Measurements from ENCODE around the gene SPDYA. TPM values are rescaled to one million over a fixed set of nuclear protein-coding genes. Genes with fewer than 3 reads are reported as not detected.

SPDYA gene
- total RNA-seq, 1 experiment from 2014 or later = 0.87 TPM

DNA sequence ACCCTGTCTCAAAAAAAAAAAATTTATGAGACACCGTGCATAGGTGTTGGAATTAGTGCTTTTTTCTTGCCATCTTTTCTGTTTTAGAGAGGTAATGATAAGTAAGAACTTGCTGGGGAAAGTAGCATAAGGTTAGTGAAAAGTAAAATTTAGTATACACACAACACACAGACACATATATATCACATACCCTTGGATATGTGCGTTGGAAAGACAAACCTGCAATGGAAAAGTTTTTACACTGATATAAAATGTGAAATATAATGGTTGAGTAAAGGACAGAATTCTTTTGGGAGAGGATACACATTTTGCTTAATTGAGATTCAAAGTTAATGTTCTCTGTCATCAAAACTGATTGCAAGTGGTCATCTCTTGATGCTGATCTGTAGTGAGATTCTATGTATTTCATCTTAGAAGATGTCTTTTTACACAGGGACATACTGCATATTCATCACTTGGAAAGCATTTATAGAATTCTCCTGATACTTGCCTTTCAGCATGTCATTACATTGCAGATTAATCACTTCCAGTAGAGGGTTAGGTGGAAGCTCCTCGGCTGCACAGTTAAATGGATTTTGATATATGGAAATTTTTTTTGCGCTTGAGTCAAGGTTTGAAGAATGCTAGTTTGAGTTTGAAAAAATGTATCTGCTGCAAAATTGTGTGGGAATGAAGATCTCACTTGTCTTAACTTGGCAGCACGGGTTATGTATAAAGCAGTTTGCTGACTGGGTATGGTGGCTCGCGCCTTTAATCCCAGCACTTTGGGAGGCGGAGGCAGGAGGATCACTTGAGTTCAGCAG is 45.5 kb upstream of the SPDYA start:
- in situ Hi-C loops (cut with HindIII; ENCODE audit: low pct_unique_long_range_greater_than_20kb, low sequenced_read_pairs) (no loop called here), intact Hi-C loops (cut with micrococcal nuclease; ENCODE audit: unreplicated experiment) (no loop called here)
- ChIA-PET CTCF (no interaction called here), POLR2A (no interaction called here)
- Histone ChIP-seq H3K9me3 (ENCODE audit: control insufficient read depth, insufficient read depth, low read depth, low read length) (peaks cover 2% of the 10 kb centered on the region; the same call in 1 of the 2 replicates), H3K4me3 (ENCODE audit: low read depth in 2 of 2, low read length in 2 of 2) (no peak overlapping the region), H3K4me1 (ENCODE audit: control insufficient read depth, insufficient read depth, low read length) (no peaks in the 10 kb centered on the region), H3K27ac (ENCODE audit: low read length) (no peak overlapping the region), H3K36me3 (ENCODE audit: control insufficient read depth, insufficient read depth, low read length) (no peaks in the 10 kb centered on the region), H3K27me3 (ENCODE audit: control insufficient read depth, insufficient read depth, low read length) (no peaks in the 10 kb centered on the region)
- BruUV-seq (replicated peaks) = no TSS peak
- TF ChIP-seq, protein P1, sequence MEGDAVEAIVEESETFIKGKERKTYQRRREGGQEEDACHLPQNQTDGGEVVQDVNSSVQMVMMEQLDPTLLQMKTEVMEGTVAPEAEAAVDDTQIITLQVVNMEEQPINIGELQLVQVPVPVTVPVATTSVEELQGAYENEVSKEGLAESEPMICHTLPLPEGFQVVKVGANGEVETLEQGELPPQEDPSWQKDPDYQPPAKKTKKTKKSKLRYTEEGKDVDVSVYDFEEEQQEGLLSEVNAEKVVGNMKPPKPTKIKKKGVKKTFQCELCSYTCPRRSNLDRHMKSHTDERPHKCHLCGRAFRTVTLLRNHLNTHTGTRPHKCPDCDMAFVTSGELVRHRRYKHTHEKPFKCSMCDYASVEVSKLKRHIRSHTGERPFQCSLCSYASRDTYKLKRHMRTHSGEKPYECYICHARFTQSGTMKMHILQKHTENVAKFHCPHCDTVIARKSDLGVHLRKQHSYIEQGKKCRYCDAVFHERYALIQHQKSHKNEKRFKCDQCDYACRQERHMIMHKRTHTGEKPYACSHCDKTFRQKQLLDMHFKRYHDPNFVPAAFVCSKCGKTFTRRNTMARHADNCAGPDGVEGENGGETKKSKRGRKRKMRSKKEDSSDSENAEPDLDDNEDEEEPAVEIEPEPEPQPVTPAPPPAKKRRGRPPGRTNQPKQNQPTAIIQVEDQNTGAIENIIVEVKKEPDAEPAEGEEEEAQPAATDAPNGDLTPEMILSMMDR (IDR thresholded peaks at IDR 0.05) = no peak
- no peak for TF ChIP-seq TCF7L2 (IDR thresholded peaks at IDR 0.05; ENCODE audit: low read depth, low read length)
- TF ChIP-seq SIN3A (IDR thresholded peaks at IDR 0.05; ENCODE audit: borderline replicate concordance, insufficient read depth, low read depth, low read length) = no peak
- no peak for TF ChIP-seq POLR2AphosphoS5 (IDR thresholded peaks at IDR 0.05; ENCODE audit: low read depth, low read length)
- TF ChIP-seq, protein P2, sequence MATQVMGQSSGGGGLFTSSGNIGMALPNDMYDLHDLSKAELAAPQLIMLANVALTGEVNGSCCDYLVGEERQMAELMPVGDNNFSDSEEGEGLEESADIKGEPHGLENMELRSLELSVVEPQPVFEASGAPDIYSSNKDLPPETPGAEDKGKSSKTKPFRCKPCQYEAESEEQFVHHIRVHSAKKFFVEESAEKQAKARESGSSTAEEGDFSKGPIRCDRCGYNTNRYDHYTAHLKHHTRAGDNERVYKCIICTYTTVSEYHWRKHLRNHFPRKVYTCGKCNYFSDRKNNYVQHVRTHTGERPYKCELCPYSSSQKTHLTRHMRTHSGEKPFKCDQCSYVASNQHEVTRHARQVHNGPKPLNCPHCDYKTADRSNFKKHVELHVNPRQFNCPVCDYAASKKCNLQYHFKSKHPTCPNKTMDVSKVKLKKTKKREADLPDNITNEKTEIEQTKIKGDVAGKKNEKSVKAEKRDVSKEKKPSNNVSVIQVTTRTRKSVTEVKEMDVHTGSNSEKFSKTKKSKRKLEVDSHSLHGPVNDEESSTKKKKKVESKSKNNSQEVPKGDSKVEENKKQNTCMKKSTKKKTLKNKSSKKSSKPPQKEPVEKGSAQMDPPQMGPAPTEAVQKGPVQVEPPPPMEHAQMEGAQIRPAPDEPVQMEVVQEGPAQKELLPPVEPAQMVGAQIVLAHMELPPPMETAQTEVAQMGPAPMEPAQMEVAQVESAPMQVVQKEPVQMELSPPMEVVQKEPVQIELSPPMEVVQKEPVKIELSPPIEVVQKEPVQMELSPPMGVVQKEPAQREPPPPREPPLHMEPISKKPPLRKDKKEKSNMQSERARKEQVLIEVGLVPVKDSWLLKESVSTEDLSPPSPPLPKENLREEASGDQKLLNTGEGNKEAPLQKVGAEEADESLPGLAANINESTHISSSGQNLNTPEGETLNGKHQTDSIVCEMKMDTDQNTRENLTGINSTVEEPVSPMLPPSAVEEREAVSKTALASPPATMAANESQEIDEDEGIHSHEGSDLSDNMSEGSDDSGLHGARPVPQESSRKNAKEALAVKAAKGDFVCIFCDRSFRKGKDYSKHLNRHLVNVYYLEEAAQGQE (IDR thresholded peaks at IDR 0.05; ENCODE audit: insufficient read depth in 1 of 2, low read depth in 2 of 2, low read length in 1 of 2) = no peak
- ATAC-seq = 0 out of 2 replicates have a peak, but pooled peaks have one; percentile 53
- DNase-seq (ENCODE audit: low read depth, low spot score) = no peak

DNA sequence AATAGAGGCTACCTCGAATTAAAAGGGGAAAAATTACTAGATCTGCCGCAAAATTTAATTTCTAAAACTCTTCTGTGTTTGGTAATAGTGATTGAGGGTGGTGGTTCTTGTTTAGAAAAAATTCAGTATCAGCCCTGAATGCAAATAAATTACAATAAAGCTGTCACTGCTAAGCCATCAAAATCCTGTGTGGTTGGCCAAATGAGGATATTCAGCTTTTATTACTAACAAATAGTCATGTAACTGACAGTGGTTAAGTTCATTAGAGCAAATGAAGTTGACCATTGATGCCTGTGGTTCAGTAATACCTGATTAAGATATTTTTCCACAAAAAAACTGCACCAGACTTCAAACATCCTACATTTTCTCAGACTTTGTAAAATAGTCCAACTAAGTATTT is 44.6 kb upstream of the SPDYA start:
- DNase-seq (ENCODE audit: low read depth, low spot score) = no peak
- Histone ChIP-seq H3K9me3 (ENCODE audit: control insufficient read depth, insufficient read depth, low read depth, low read length) (peaks cover 2% of the 10 kb centered on the region; the same call in 1 of the 2 replicates), H3K36me3 (ENCODE audit: control insufficient read depth, insufficient read depth, low read length) (no peaks in the 10 kb centered on the region), H3K4me1 (ENCODE audit: control insufficient read depth, insufficient read depth, low read length) (no peaks in the 10 kb centered on the region), H3K27ac (ENCODE audit: low read length) (no peak overlapping the region), H3K27me3 (ENCODE audit: control insufficient read depth, insufficient read depth, low read length) (no peaks in the 10 kb centered on the region), H3K4me3 (ENCODE audit: low read depth in 2 of 2, low read length in 2 of 2) (no peak overlapping the region)
- intact Hi-C loops (cut with micrococcal nuclease; ENCODE audit: unreplicated experiment) = no loop called here
- CTCF ChIA-PET = no interaction called here
- TF ChIP-seq SIN3A (IDR thresholded peaks at IDR 0.05; ENCODE audit: borderline replicate concordance, insufficient read depth, low read depth, low read length) (no peak), TCF7L2 (IDR thresholded peaks at IDR 0.05; ENCODE audit: low read depth, low read length) (no peak), POLR2AphosphoS5 (IDR thresholded peaks at IDR 0.05; ENCODE audit: low read depth, low read length) (no peak)
- TF ChIP-seq, protein P1 (IDR thresholded peaks at IDR 0.05) = no peak
- TF ChIP-seq, protein P2 (IDR thresholded peaks at IDR 0.05; ENCODE audit: insufficient read depth in 1 of 2, low read depth in 2 of 2, low read length in 1 of 2) = no peak
- no TSS peak for BruUV-seq (replicated peaks)
- POLR2A ChIA-PET = no interaction called here
- no peak for ATAC-seq
- in situ Hi-C loops (cut with HindIII; ENCODE audit: low pct_unique_long_range_greater_than_20kb, low sequenced_read_pairs) = no loop called here
